Testis (tissue), 2 donors: ENCODE results near the gene FOXD4.
"Not testable (repeated sequence)": the region's sequence is repeated elsewhere in the genome, so short reads cannot be mapped to it uniquely, and the experiment has no call there.

Experiments
- POLR2A ChIP-seq: fragments of 450-650 bp; IDR thresholded peaks from one replicate; pipeline ENCODE4 v1.6.1; 2017; ENCODE audit warnings: antibody characterized with exemption, mild to moderate bottlenecking, moderate library complexity
- TF ChIP-seq, protein P1 (sequence below), 3 experiments: fragments of 450-650 bp in 2 of 3; fragments of 200-600 bp in 1 of 3; sonication (generic) in 1 of 3; IDR thresholded peaks; one replicate each; pipeline ENCODE4 v1.5.1; 2016 to 2019; ENCODE audit warnings: antibody characterized with exemption in 3 of 3, mild to moderate bottlenecking in 2 of 3, moderate library complexity in 1 of 3

DNA sequence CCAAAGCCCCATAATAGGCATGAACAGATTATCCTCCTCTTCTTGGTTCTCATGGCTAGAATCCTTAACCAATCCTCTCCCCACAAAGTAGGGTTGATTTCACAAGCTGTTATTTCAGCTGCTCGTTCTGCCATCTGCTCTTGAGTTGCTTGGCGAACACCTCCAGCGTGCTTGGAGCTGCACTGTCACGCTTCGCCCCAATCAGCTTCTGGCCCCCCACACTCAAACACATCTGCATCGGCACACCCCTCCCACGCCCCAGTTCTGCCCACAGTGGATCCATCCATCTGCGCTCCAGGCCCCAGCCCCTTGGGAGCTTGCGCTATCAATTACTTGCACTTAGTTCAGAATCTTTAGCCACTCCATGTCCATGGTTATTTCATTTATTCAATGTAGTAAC lies 17.8 kb downstream of the FOXD4 start:
- TF ChIP-seq POLR2A: not testable (repeated sequence)
- TF ChIP-seq, protein P1, sequence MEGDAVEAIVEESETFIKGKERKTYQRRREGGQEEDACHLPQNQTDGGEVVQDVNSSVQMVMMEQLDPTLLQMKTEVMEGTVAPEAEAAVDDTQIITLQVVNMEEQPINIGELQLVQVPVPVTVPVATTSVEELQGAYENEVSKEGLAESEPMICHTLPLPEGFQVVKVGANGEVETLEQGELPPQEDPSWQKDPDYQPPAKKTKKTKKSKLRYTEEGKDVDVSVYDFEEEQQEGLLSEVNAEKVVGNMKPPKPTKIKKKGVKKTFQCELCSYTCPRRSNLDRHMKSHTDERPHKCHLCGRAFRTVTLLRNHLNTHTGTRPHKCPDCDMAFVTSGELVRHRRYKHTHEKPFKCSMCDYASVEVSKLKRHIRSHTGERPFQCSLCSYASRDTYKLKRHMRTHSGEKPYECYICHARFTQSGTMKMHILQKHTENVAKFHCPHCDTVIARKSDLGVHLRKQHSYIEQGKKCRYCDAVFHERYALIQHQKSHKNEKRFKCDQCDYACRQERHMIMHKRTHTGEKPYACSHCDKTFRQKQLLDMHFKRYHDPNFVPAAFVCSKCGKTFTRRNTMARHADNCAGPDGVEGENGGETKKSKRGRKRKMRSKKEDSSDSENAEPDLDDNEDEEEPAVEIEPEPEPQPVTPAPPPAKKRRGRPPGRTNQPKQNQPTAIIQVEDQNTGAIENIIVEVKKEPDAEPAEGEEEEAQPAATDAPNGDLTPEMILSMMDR (IDR thresholded peaks at IDR 0.05): not testable (repeated sequence)
